MCF 10A (cell line): ENCODE measurements around the gene EHD3. TPM values are rescaled to one million over a fixed set of nuclear protein-coding genes. Genes with fewer than 3 reads are reported as not detected.

Experiments used
- BruUV-seq: library from RNA; stranded (reverse); fragments of 400-500 nt; replicated peaks from 2 replicates; lab custom pipeline; 2021; lab: Mats Ljungman, UMichigan
- CTCF ChIA-PET: fragments of 300-600 bp; sonication (Branson Sonifier 250); formaldehyde crosslinking; extraction: SDS; loops from one replicate; lab custom pipeline; 2021; ENCODE audit warnings: antibody characterized with exemption, inconsistent platforms; lab: Yijun Ruan, JAX
- POLR2A ChIA-PET: fragments of 300-600, 350-650 bp; sonication (Branson Sonifier 250); formaldehyde crosslinking; extraction: SDS; loops from one replicate; lab custom pipeline; 2020; ENCODE audit warnings: antibody characterized with exemption, inconsistent platforms; lab: Yijun Ruan, JAX
- DNase-seq: peaks from one replicate; pipeline ENCODE4 v3.0.0-alpha.2; 2018; ENCODE audit not compliant: unreplicated experiment
- H3K27ac Mint-ChIP-seq: one replicate; pipeline ENCODE4 v1.8.0; 2022; ENCODE audit warnings: mild to moderate bottlenecking, low read depth, mixed read lengths; ENCODE audit not compliant: unreplicated experiment
- H3K27me3 Mint-ChIP-seq: one replicate; pipeline ENCODE4 v1.8.0; 2022; ENCODE audit warnings: mixed read lengths; ENCODE audit not compliant: insufficient read depth, unreplicated experiment
- H3K36me3 Mint-ChIP-seq: one replicate; pipeline ENCODE4 v1.8.0; 2022; ENCODE audit warnings: mild to moderate bottlenecking, moderate library complexity, mixed read lengths; ENCODE audit not compliant: insufficient read depth, unreplicated experiment
- H3K4me1 Mint-ChIP-seq: one replicate; pipeline ENCODE4 v1.8.0; 2022; ENCODE audit warnings: mixed read lengths; ENCODE audit not compliant: insufficient read depth, unreplicated experiment
- H3K4me3 Mint-ChIP-seq: one replicate; pipeline ENCODE4 v1.8.0; 2022; ENCODE audit warnings: mild to moderate bottlenecking, moderate library complexity, mixed read lengths; ENCODE audit not compliant: unreplicated experiment
- H3K9me3 Mint-ChIP-seq: one replicate; pipeline ENCODE4 v1.8.0; 2022; ENCODE audit warnings: mixed read lengths; ENCODE audit not compliant: unreplicated experiment
- CTCF ChIP-seq: fragments of 200-600 bp; IDR thresholded peaks from one replicate; pipeline ENCODE4 v1.8.0; 2022; ENCODE audit warnings: antibody characterized with exemption, mild to moderate bottlenecking; ENCODE audit not compliant: unreplicated experiment
- intact Hi-C: fragments of 100-400 bp; cut with micrococcal nuclease; formaldehyde crosslinking; loops from 2 replicates; pipeline ENCODE4 v1.14.1; 2022
- total RNA-seq: library from RNA; stranded (reverse); gene quantifications from 2 replicates; pipeline ENCODE4 v1.2.3, GENCODE V29; 2022

EHD3 gene
- total RNA-seq, 1 experiment from 2014 or later: 0.49 TPM

GRCh38 chr2:31189141-31189540 lies 44.8 kb upstream of the EHD3 start:
- intact Hi-C loops: no loop called here
- Mint-ChIP-seq H3K36me3 (no peaks in the 10 kb centered on the region), H3K27me3 (peaks cover 39% of the 10 kb centered on the region), H3K4me1 (no peaks in the 10 kb centered on the region), H3K9me3 (no peaks in the 10 kb centered on the region), H3K4me3 (no peak overlapping the region), H3K27ac (no peak overlapping the region)
- CTCF ChIA-PET: interaction anchor here (0.9 to 1.8 kb wide), 3 partner anchors 18 to 144 kb away, joined by 4 to 8 read pairs (median 6); no protein-coding TSS in a partner anchor
- no peak for TF ChIP-seq CTCF
- no TSS peak for BruUV-seq
- no peak for DNase-seq
- POLR2A ChIA-PET: no interaction called here

GRCh38 chr2:31190188-31190587 lies 43.8 kb upstream of the EHD3 start:
- CTCF ChIA-PET: interaction anchor here (0.9 to 1.8 kb wide), 2 partner anchors 19 to 143 kb away, joined by 6 to 8 read pairs; no protein-coding TSS in a partner anchor
- Mint-ChIP-seq H3K36me3 (no peaks in the 10 kb centered on the region), H3K9me3 (no peaks in the 10 kb centered on the region), H3K27ac (no peak overlapping the region), H3K27me3 (peaks cover 28% of the 10 kb centered on the region), H3K4me3 (no peak overlapping the region), H3K4me1 (no peaks in the 10 kb centered on the region)
- DNase-seq: no peak
- intact Hi-C loops: no loop called here
- TF ChIP-seq CTCF: no peak
- POLR2A ChIA-PET: no interaction called here
- BruUV-seq: no TSS peak

GRCh38 chr2:31191931-31192330 lies 42.0 kb upstream of the EHD3 start:
- Mint-ChIP-seq H3K36me3 (no peaks in the 10 kb centered on the region), H3K27me3 (peaks cover 20% of the 10 kb centered on the region), H3K4me3 (no peak overlapping the region), H3K4me1 (no peaks in the 10 kb centered on the region), H3K9me3 (no peaks in the 10 kb centered on the region), H3K27ac (no peak overlapping the region)
- POLR2A ChIA-PET: no interaction called here
- CTCF ChIA-PET: no interaction called here
- intact Hi-C loops: no loop called here
- TF ChIP-seq CTCF: no peak
- BruUV-seq: no TSS peak
- DNase-seq: no peak

GRCh38 chr2:31192396-31192795 lies 41.6 kb upstream of the EHD3 start:
- Mint-ChIP-seq H3K36me3 (no peaks in the 10 kb centered on the region), H3K4me3 (no peak overlapping the region), H3K4me1 (no peaks in the 10 kb centered on the region), H3K9me3 (no peaks in the 10 kb centered on the region), H3K27ac (no peak overlapping the region), H3K27me3 (peaks cover 20% of the 10 kb centered on the region)
- DNase-seq: no peak
- no TSS peak for BruUV-seq
- CTCF ChIA-PET: interaction anchor here (1.1 kb wide), 1 partner anchor 1027 kb away, joined by 3 read pairs; no protein-coding TSS in a partner anchor
- POLR2A ChIA-PET: no interaction called here
- intact Hi-C loops: no loop called here
- TF ChIP-seq CTCF: no peak
